ENCODE measurements around the gene DLG1. TPM values are rescaled to one million over a fixed set of nuclear protein-coding genes. Genes with fewer than 3 reads are reported as not detected.

Gene DLG1
- total RNA-seq, 1 donor from 2014 or later, result 138 TPM

- Histone ChIP-seq H3K9ac (no peak overlapping the region), H3K9me3 (ENCODE audit: low read depth) (no peaks in the 10 kb centered on the region), H3K27ac (no peak overlapping the region), H3K36me3 (no peaks in the 10 kb centered on the region), H3K4me3 (no peak overlapping the region), H3K4me1 (no peaks in the 10 kb centered on the region), H3K4me2 (no peak overlapping the region), H3F3A (ENCODE audit: low read depth) (peaks cover 7% of the 10 kb centered on the region), H4K20me1 (ENCODE audit: low read depth) (no peaks in the 10 kb centered on the region), H3K27me3 (no peaks in the 10 kb centered on the region), H2AFZ (replicated peaks) (no peak overlapping the region), H3K79me2 (ENCODE audit: low read depth) (no peaks in the 10 kb centered on the region)
- DNase-seq (ENCODE audit: low spot score), result no peak
- peaks cover 14% of the 10 kb centered on the region for H3K36me3 Mint-ChIP-seq
- no peaks in the 10 kb centered on the region for H3K27me3 Mint-ChIP-seq (ENCODE audit: insufficient read depth, low read depth)
- H3K9me3 Mint-ChIP-seq, result no peaks in the 10 kb centered on the region
- no peak overlapping the region for H3K27ac Mint-ChIP-seq
- no peak overlapping the region for H3K4me3 Mint-ChIP-seq
- H3K4me1 Mint-ChIP-seq, result peaks cover 3% of the 10 kb centered on the region
- TF ChIP-seq EZH2phosphoT487 (IDR thresholded peaks at IDR 0.05) (no peak), CTCF (IDR thresholded peaks at IDR 0.05) (no peak), EZH2 (IDR thresholded peaks at IDR 0.05) (no peak)
Observed at GRCh38 chr3:197080344-197080743, 218.1 kb downstream of the DLG1 start.

GRCh38 chr3:197076415-197076814 lies 222.0 kb downstream of the DLG1 start:
- Histone ChIP-seq H2AFZ (replicated peaks) (no peak overlapping the region), H3F3A (ENCODE audit: low read depth) (peaks cover 11% of the 10 kb centered on the region), H3K27me3 (no peaks in the 10 kb centered on the region), H3K36me3 (peaks cover 2% of the 10 kb centered on the region), H4K20me1 (ENCODE audit: low read depth) (no peaks in the 10 kb centered on the region), H3K79me2 (ENCODE audit: low read depth) (no peaks in the 10 kb centered on the region), H3K4me2 (no peak overlapping the region), H3K27ac (no peak overlapping the region), H3K4me1 (no peaks in the 10 kb centered on the region), H3K9ac (no peak overlapping the region), H3K4me3 (no peak overlapping the region), H3K9me3 (ENCODE audit: low read depth) (no peaks in the 10 kb centered on the region)
- no peak for DNase-seq (ENCODE audit: low spot score)
- Mint-ChIP-seq H3K4me3 (no peak overlapping the region), H3K27me3 (ENCODE audit: insufficient read depth, low read depth) (no peaks in the 10 kb centered on the region), H3K27ac (no peak overlapping the region), H3K9me3 (no peaks in the 10 kb centered on the region), H3K36me3 (peaks cover 13% of the 10 kb centered on the region), H3K4me1 (peaks cover 3% of the 10 kb centered on the region)
- TF ChIP-seq EZH2phosphoT487 (IDR thresholded peaks at IDR 0.05) (no peak), EZH2 (IDR thresholded peaks at IDR 0.05) (no peak), CTCF (IDR thresholded peaks at IDR 0.05) (no peak)

GRCh38 chr3:197068077-197068476 lies 230.3 kb downstream of the DLG1 start:
- no peak for TF ChIP-seq EZH2 (IDR thresholded peaks at IDR 0.05)
- Histone ChIP-seq H3K27me3 (no peaks in the 10 kb centered on the region), H3K9ac (no peak overlapping the region), H3K4me2 (no peak overlapping the region), H3K4me3 (no peak overlapping the region), H3K79me2 (ENCODE audit: low read depth) (no peaks in the 10 kb centered on the region), H3K36me3 (peaks cover 33% of the 10 kb centered on the region), H3F3A (ENCODE audit: low read depth) (peaks cover 8% of the 10 kb centered on the region), H2AFZ (replicated peaks) (no peak overlapping the region), H3K4me1 (no peaks in the 10 kb centered on the region), H4K20me1 (ENCODE audit: low read depth) (no peaks in the 10 kb centered on the region), H3K9me3 (ENCODE audit: low read depth) (no peaks in the 10 kb centered on the region), H3K27ac (no peak overlapping the region)
- no peaks in the 10 kb centered on the region for H3K9me3 Mint-ChIP-seq
- no peak overlapping the region for H3K27ac Mint-ChIP-seq
- H3K4me3 Mint-ChIP-seq, result no peak overlapping the region
- DNase-seq (ENCODE audit: low spot score), result no peak
- H3K4me1 Mint-ChIP-seq, result no peaks in the 10 kb centered on the region
- no peaks in the 10 kb centered on the region for H3K27me3 Mint-ChIP-seq (ENCODE audit: insufficient read depth, low read depth)
- peaks cover 16% of the 10 kb centered on the region for H3K36me3 Mint-ChIP-seq

GRCh38 chr3:197064771-197065170 lies 233.6 kb downstream of the DLG1 start:
- Histone ChIP-seq H3K4me3 (no peak overlapping the region), H3F3A (ENCODE audit: low read depth) (peaks cover 8% of the 10 kb centered on the region), H3K4me2 (no peak overlapping the region), H4K20me1 (ENCODE audit: low read depth) (no peaks in the 10 kb centered on the region), H3K79me2 (ENCODE audit: low read depth) (no peaks in the 10 kb centered on the region), H2AFZ (replicated peaks) (no peak overlapping the region), H3K27ac (no peak overlapping the region), H3K9ac (no peak overlapping the region), H3K36me3 (peaks cover 32% of the 10 kb centered on the region), H3K27me3 (no peaks in the 10 kb centered on the region), H3K4me1 (no peaks in the 10 kb centered on the region), H3K9me3 (ENCODE audit: low read depth) (no peaks in the 10 kb centered on the region)
- Mint-ChIP-seq H3K36me3 (peaks cover 21% of the 10 kb centered on the region), H3K27ac (no peak overlapping the region), H3K27me3 (ENCODE audit: insufficient read depth, low read depth) (no peaks in the 10 kb centered on the region), H3K4me1 (no peaks in the 10 kb centered on the region), H3K4me3 (no peak overlapping the region), H3K9me3 (no peaks in the 10 kb centered on the region)
- TF ChIP-seq CTCF (IDR thresholded peaks at IDR 0.05), result no peak
- DNase-seq (ENCODE audit: low spot score), result no peak

Data from neural progenitor cell (in vitro differentiated cells).